ENCODE results near the gene ASB5. TPM values are rescaled to one million over a fixed set of nuclear protein-coding genes. Genes with fewer than 3 reads are reported as not detected.

Gene ASB5
- total RNA-seq, 1 donor from 2014 or later: not detected

DNA sequence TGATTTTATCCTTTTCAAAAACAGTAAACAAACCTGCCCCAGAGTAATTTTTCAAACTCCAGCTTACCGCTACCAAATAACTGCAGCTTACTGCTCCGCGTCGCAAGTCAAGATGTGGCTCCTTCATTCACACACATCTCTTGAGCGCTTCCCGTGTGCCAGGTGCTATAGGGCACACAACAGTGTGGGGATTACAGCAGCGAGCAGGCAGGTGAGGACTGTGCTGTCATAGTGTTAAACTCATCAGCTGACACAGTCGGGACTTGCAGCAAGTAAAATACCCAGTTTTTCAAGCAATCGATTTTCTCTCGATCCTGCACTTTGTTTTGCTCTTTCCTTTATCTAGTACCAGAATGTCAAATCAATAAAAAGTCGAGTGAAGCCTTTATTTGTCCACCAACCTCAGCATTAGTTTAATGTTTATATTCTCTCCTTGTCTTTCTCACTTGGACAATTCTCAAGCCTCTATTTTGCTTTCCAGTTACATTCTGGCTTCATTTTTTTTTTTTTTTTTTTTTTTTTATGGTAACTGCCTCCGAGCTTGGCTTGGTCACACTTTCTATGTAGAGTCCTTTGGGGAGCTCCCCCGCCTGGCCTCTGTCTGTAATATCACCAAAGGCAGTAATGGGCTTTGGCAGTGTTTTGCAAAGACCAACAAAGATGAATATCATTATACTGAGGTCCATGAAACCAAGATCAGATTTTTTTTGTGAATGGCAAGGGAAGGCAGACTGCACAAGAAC is 8.3 kb upstream of the ASB5 start:
- intact Hi-C loops (cut with micrococcal nuclease): loop anchor here (5.0 kb wide), 1 partner anchor 330 kb away; no protein-coding TSS in a partner anchor

- intact Hi-C loops (cut with micrococcal nuclease): loop anchor here (5.0 kb wide), 1 partner anchor 329 kb away; no protein-coding TSS in a partner anchor
Observed at GRCh38 chr4:176276710-176277109, 7.7 kb upstream of the ASB5 start.

DNA sequence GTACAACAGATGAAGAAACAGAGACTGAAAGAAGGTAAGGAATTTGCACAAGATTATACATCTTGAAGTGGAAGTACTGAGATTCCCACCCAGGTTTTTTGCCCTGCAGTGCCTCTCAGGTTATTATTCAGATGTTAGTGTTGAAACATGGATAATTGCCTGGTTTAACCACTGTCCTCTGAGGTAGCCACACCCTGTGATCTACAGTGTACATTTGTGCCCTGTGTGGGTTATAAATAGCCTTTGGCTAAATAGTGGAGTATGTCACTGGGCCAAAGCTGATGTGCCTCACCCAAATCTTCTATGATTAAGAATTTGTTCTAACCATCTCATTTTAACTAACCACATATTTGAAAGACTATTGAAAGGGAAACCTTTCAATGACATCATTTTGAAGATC is 5.4 kb upstream of the ASB5 start:
- intact Hi-C loops (cut with micrococcal nuclease): no loop called here

DNA sequence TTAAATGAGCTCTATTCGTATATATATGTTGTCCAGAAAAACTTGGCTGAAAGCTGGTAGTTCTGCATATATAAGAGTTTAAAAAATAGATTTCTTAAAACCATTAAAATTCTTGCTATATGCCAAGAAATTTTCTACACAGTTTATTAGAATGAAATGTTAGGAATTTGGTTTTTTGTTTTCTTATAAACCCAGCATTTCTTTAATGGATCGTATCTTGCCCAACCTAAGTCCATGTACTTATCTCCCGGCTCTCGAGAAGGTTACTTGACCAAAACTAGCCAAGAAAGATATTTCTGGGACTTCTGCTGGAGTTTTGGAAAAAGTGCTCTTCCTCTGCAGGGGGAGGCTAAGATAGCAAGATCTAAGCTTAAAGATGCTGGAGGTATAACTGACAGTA is 4.7 kb upstream of the ASB5 start:
- intact Hi-C loops (cut with micrococcal nuclease): no loop called here

DNA sequence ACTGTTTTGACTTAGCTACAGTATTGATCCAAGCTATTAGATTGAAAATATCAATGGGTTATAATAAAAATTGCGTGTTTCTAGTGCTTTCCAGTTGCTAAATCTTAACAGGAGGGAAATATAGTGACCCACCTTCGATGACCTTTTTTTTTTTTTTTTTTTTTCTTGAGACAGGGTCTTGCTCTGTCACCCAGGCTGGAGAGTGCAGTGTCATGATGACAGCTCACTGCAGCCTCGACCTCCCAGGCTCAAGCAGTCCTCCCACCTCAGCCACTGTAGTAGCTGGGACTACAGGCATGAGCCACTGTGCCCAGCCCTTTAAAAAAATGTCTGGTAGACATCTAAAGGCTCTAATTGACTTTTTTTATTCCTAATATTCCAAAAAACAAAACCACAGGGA is 3.8 kb upstream of the ASB5 start:
- intact Hi-C loops (cut with micrococcal nuclease): no loop called here

DNA sequence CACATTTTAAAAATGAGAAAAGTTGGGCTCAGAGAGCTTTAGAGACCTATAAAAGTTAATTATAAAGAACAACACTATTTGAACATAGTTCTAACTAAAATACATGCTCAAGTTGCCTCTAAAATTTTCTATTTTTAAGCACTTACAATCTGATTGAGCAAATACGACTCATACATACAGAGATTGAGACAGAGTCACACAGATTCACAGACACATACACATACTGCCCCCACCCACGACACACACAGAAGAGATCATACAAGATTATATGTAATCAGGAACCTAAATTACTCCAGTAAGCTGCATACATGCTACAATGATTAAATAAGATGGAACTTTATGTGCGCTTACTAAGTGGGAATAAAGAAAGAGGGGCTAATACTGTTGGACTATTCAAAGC is 2.7 kb upstream of the ASB5 start:
- intact Hi-C loops (cut with micrococcal nuclease): no loop called here

- intact Hi-C loops (cut with micrococcal nuclease): no loop called here
Observed at GRCh38 chr4:176270669-176271068, 1.6 kb upstream of the ASB5 start.

GRCh38 chr4:176266026-176266425 is 3.0 kb downstream of the ASB5 start:
- intact Hi-C loops (cut with micrococcal nuclease): no loop called here

DNA sequence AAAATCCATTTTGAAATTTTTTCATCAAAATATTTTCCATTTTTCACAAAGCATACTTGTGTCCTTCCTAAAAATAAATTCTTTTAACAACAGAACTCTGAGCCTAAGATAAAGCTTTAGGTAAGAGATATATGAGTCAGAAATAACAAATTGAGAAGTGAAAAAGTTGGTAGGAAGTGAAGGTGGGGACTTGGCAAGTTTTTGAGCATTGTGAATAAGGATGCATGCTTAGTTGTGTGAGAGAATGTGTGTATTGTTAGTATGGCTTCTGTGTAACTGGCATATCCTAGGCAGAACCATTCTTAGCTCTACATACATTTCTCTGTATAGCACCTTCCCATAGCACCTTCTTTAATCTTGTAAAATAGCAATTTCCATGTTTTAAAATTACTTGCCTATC is 6.8 kb downstream of the ASB5 start:
- intact Hi-C loops (cut with micrococcal nuclease): no loop called here

DNA sequence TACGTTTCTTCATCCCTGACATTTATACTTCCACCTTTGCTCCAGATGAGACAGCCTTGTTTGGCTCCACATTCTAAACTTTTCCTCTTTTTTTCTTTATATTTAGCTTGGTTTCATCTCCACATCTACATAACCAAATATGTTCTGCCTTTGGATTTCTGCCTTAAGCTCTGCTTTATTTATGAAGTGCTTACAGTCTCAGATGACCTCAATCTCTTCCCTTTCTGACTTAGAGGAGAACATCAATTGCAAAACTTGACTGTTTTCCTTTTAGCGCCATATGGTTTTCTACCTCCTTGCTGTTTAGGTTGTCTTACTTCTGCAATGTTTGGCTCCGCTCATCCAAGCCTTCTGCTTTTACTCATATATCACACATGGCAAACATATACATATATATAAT is 7.5 kb downstream of the ASB5 start:
- intact Hi-C loops (cut with micrococcal nuclease): no loop called here

- intact Hi-C loops (cut with micrococcal nuclease): no loop called here
Observed at GRCh38 chr4:176261018-176261417, 8.0 kb downstream of the ASB5 start.

GRCh38 chr4:176259330-176260090 is 9.5 kb downstream of the ASB5 start:
- intact Hi-C loops (cut with micrococcal nuclease): no loop called here

GRCh38 chr4:176258135-176258534 is 10.9 kb downstream of the ASB5 start:
- intact Hi-C loops (cut with micrococcal nuclease): no loop called here

DNA sequence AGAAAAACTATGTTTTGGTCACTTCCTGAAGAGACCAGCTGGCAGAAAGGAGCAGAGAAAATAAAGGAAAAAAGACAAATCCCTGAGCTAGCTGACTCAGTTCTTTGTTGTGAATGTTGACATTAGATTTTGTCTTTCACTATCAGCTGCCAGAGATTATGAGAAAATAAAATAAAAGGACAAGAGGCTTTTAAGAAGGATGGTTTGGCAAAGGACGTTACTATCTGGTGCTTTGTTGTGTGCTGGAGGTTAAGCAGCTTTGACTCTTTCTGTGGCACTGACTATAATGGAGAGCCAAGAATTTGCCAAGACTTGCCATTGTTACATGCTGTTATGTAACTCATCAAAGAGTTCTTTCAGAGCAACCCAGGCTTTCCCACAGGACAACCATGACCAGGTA is 12.1 kb downstream of the ASB5 start:
- intact Hi-C loops (cut with micrococcal nuclease): no loop called here

- intact Hi-C loops (cut with micrococcal nuclease): no loop called here
Observed at GRCh38 chr4:176242764-176243347, 26.2 kb downstream of the ASB5 start.

DNA sequence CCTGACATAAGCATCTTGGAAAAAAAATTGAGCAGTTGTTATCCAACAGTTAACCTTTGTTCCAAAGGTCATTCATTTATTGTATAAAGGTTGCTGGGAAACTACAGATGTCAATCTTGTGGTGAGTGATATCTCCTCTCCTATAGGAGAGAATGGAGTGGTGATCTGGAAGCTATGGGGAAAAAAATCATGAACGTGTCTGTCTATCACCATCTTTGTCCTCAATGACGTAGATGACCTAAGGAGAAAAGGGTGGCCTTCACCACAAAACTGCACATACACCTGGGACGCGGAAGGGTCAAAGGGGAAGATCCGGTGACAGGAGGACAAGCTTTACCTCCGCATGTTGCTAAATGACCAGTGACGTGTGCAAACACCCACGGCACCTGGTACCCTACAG is 27.3 kb downstream of the ASB5 start:
- intact Hi-C loops (cut with micrococcal nuclease): no loop called here

DNA sequence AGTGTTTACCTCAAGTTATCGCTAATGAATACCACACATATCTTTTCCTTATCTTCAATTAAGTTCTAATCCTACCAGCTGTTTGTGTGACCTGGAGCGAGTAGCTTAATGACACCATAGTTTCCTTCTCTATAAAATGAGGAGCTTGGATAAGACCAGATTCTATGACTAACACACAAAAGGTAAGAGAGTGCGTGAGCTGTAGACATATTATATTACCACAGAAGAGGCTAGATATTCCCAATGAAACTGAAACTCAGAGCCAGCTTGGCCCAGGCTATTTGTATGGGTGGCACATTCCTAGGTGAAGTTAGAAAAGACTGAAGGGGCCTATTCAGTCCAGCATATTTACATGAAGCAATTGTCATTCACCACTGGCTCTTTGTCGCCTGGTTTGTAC is 30.2 kb downstream of the ASB5 start:
- intact Hi-C loops (cut with micrococcal nuclease): no loop called here

- intact Hi-C loops (cut with micrococcal nuclease): no loop called here
Observed at GRCh38 chr4:176238157-176238610, 30.8 kb downstream of the ASB5 start.

GRCh38 chr4:176236946-176237345 is 32.1 kb downstream of the ASB5 start:
- intact Hi-C loops (cut with micrococcal nuclease): no loop called here

GRCh38 chr4:176230836-176231235 is 38.2 kb downstream of the ASB5 start:
- intact Hi-C loops (cut with micrococcal nuclease): no loop called here

DNA sequence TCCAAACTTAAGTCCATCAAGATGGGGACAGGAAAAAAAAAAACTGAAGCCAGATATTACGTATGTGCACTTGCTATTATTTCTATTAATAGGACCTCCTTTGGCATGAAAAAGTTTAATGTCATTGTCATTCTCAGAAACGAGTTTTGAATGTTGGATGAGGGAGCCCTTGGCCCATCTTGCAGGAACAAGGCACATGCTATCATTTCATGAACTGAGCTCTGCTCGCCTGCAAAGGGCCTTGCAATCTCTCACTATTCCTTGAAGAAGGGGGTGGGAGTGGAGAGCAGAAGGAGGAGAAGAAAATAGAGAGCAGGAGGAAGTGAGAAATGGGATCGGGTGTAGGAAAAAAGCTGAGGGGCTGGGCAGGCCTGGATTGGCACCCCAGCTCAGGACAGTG is 39.4 kb downstream of the ASB5 start:
- intact Hi-C loops (cut with micrococcal nuclease): no loop called here

DNA sequence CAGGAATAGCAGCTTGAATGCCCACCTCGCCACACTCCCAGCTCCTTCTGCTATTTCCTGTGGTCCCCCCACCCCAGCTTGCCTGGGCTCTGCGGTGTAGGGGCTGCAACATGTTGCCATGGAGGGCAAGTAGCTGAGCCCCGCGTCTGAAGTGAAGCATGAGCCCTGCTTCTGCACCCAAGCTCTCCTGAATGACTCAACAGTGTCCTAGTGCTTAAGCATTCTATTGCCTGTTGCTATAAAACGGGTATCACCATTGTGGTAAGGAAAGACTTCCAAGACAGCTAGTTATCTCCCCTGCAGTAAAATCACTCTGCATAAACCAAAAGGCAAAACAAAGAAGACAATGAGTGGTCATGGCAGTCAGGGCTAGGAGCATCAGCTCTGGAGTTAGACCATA is 42.3 kb downstream of the ASB5 start:
- intact Hi-C loops (cut with micrococcal nuclease): no loop called here
